ENCODE results near the gene ECM2.

Gene ECM2

DNA sequence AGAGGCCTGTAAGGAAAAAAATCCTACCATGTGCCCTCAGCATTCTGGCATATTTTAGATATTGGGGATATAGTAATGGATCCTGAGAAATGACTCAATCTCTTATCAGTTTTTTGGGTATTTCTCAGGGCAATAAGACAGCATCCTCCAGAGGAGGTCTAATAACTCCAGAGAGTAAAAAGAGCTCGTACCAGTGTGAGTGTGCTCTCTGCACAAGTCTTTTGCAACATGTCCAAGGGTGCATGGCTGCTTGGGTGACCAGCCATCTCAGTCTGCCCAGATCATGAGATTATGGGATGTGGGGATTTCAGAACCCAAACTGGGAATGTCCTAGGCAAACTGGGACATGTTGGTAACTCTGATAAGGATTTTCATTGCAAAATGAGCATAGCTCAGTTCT is 68.7 kb downstream of the ECM2 start:
- DNase-seq (ENCODE audit: low spot score), result no peak

DNA sequence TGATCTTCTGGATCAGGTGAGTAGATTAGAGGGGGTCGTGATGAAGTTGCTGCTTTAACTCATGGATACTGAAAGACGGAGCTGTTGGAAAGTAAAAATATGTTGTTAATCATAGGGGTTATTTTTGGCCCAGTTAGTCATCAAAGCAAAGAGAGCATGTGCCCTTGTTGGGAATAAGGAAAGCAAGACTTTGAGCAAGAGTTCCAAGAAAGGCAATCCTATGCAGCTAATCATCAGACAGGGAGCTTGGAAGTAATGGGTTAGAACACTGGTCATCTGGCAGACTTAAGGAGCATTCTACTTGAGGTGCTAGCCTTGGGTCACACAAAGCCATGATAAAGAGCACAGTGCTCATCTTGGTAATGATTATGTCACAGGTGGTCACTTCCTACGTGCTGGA is 71.8 kb downstream of the ECM2 start:
- DNase-seq (ENCODE audit: low spot score), result no peak

DNA sequence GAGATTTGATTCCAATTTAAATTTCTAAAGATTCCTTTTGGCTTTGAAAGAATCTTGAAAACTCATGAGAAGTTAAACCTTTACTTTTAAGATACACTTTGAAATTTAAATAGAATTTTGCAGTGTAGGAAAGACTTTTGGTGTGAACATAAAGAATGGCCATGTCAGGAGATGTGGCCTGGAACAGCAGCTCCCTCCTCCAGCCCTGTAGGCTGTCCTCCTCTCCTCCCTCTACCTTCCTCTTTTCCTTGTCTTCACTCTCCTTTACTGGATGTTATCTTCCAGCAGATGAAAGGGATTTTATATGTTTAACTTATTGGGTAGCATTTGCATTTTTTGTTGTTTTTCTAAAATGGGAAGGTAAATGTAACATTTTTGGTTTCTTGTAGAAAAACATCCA is 72.4 kb downstream of the ECM2 start:
- no peak for DNase-seq (ENCODE audit: low spot score)

DNA sequence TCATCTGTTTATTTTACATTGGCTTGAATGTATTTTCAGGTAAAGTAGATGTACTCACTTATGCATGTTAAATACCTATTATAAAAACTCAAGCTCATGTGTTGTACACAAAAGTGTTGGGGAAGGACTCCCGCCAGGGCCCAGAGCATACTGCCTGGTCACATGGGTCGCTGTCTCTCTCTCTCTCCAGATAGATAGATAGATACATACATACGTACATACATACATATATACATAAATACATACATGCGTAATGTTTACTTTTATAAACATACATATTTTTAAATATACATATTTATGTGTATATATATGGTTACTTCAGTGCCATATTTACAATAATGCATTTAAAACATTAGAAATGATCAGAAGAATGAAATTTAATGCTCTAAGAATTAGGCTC is 78.2 kb downstream of the ECM2 start:
- no peak for DNase-seq (ENCODE audit: low spot score)

DNA sequence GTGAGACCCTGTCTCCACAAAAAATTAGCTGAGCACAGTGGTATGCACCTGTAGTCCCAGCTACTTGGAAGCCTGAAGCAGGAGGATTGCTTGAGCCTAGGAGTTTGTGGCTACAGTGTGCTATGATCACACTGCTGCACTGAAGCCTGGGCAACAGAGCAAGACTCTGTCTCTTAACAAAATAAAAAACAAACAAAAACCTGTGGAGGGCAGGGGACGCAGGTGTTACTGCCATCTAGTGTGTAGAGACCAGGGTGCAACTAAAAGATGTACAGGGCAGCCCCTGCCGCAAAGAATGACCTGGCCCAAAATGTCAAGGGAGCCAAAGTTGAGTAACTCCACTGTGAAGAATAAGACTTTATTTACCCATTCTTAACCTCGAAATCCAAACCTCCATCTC is 80.6 kb downstream of the ECM2 start:
- DNase-seq (ENCODE audit: low spot score), result no peak

DNA sequence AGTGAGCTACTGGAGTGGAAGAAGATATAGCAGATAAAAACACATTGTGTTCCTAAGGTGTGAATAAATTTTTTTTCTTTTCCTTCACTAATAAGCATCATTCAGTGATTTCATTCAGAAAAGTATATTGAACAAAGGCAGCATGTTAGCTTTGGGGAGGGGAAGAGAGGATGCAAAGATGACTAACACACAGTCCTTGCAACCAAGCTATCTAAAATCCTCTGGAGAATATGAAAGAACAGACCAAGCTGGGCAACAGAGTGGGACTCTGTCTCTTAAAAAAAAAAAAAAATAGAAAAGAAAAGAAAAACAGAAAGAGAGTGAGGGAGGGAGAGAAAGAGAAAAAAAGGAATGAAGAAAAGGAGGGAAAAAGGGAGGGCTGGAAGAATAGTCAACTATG is 89.3 kb downstream of the ECM2 start:
- DNase-seq (ENCODE audit: low spot score), result no peak

Small RNA genes lying within 50 kb of the gene (small RNA-seq; reads per million reads assigned to genes)
- 0 reads per million in 2 experiments for gene AL157827.1
- gene MIR4670, result 0 reads per million in 2 experiments

Data from SK-N-DZ (cell line).